ENCODE data around the gene EID3. TPM values are rescaled to one million over a fixed set of nuclear protein-coding genes. Genes with fewer than 3 reads are reported as not detected.

The EID3 gene
- total and polyA plus RNA-seq, 4 donors: 0.89 to 16.6 (median 4.5) TPM

GRCh38 chr12:104309446-104309993, 6.0 kb downstream of the EID3 start:
- ATAC-seq (ENCODE audit: insufficient read depth, low FRiP score): no peak
- Histone ChIP-seq H3K4me1 (ENCODE audit: control insufficient read depth in 5 of 5, insufficient read depth in 5 of 5, low read length in 5 of 5) (peaks cover 0 to 14% (median 4%) of the 10 kb centered on the region in 5 donors), H3K36me3 (ENCODE audit: control insufficient read depth in 4 of 4, insufficient read depth in 4 of 4, low read length in 4 of 4) (peaks cover 13 to 30% (median 18%) of the 10 kb centered on the region in 4 donors), H3K9me3 (ENCODE audit: control insufficient read depth in 4 of 4, insufficient read depth in 3 of 4, low read length in 3 of 4) (no peaks in the 10 kb centered on the region), H3K27ac (ENCODE audit: low read depth in 1 of 2, low read length in 1 of 2) (no peak overlapping the region), H3K4me3 (no peak overlapping the region), H3K27me3 (ENCODE audit: control insufficient read depth in 3 of 3, insufficient read depth in 3 of 3, low read length in 2 of 3) (no peaks in the 10 kb centered on the region), H3K9ac (ENCODE audit: insufficient read depth in 1 of 2, low read length in 2 of 2) (no peak overlapping the region)
- no peak for TF ChIP-seq CTCF (IDR thresholded peaks at IDR 0.05; ENCODE audit: control extremely low read depth, extremely low read depth)
- WGBS, 2 donors: 86 to 94% methylated on average over 4 of the region's 4 CpGs
- no peak for DNase-seq

GRCh38 chr12:104310751-104311633, 7.5 kb downstream of the EID3 start:
- 83 to 89% methylated on average over 5 of the region's 5 CpGs for WGBS, 2 donors
- Histone ChIP-seq H3K4me3 (no peak overlapping the region), H3K36me3 (ENCODE audit: control insufficient read depth in 4 of 4, insufficient read depth in 4 of 4, low read length in 4 of 4) (peaks cover 16 to 38% (median 23%) of the 10 kb centered on the region in 4 donors), H3K27ac (ENCODE audit: low read depth in 1 of 2, low read length in 1 of 2) (no peak overlapping the region), H3K4me1 (ENCODE audit: control insufficient read depth in 5 of 5, insufficient read depth in 5 of 5, low read length in 5 of 5) (peaks cover 0 to 5% (median 2%) of the 10 kb centered on the region in 5 donors), H3K9ac (ENCODE audit: insufficient read depth in 1 of 2, low read length in 2 of 2) (no peak overlapping the region), H3K27me3 (ENCODE audit: control insufficient read depth in 3 of 3, insufficient read depth in 3 of 3, low read length in 2 of 3) (no peaks in the 10 kb centered on the region), H3K9me3 (ENCODE audit: control insufficient read depth in 4 of 4, insufficient read depth in 3 of 4, low read length in 3 of 4) (no peaks in the 10 kb centered on the region)
- ATAC-seq (ENCODE audit: insufficient read depth, low FRiP score) (no peak), DNase-seq (no peak)
- TF ChIP-seq CTCF (IDR thresholded peaks at IDR 0.05; ENCODE audit: control extremely low read depth, extremely low read depth): no peak

- DNase-seq: no peak
- no peak overlapping the region for H3K4me3 ChIP-seq
- no peak for ATAC-seq (ENCODE audit: insufficient read depth, low FRiP score)
- H3K9me3 ChIP-seq (ENCODE audit: control insufficient read depth in 4 of 4, insufficient read depth in 3 of 4, low read length in 3 of 4): no peaks in the 10 kb centered on the region
- peaks cover 16 to 34% (median 23%) of the 10 kb centered on the region in 4 donors for H3K36me3 ChIP-seq (ENCODE audit: control insufficient read depth in 4 of 4, insufficient read depth in 4 of 4, low read length in 4 of 4)
- 98% methylated on average over 1 of the region's 1 CpG for WGBS, 2 donors
- no peak for TF ChIP-seq CTCF (IDR thresholded peaks at IDR 0.05; ENCODE audit: control extremely low read depth, extremely low read depth)
- no peaks in the 10 kb centered on the region for H3K27me3 ChIP-seq (ENCODE audit: control insufficient read depth in 3 of 3, insufficient read depth in 3 of 3, low read length in 2 of 3)
- H3K9ac ChIP-seq (ENCODE audit: insufficient read depth in 1 of 2, low read length in 2 of 2): no peak overlapping the region
- peaks cover 0 to 3% (median 0%) of the 10 kb centered on the region in 5 donors for H3K4me1 ChIP-seq (ENCODE audit: control insufficient read depth in 5 of 5, insufficient read depth in 5 of 5, low read length in 5 of 5)
- H3K27ac ChIP-seq (ENCODE audit: low read depth in 1 of 2, low read length in 1 of 2): no peak overlapping the region
These were observed 8.7 kb downstream of the EID3 start for GRCh38 chr12:104312202-104312601.

Data from lung (tissue), 12 donors.